IMR-90 (cell line): ENCODE measurements around the gene LNX1. TPM values are rescaled to one million over a fixed set of nuclear protein-coding genes. Genes with fewer than 3 reads are reported as not detected.
A peak's percentile ranks its signal among the peaks of the same experiment; 100 is the strongest.

Experiments used
- ATAC-seq: fragments of 200-7000 bp; cut with Tn5 transposase; 2 replicates; pipeline ENCODE4 v1.9.1; 2020; ENCODE audit warnings: low read depth, mild to moderate bottlenecking, moderate library complexity
- BruUV-seq: library from RNA; stranded (reverse); fragments of 400-500 nt; replicated peaks from 2 replicates; lab custom pipeline; 2021; lab: Mats Ljungman, UMichigan
- CTCF ChIA-PET: fragments of 300-600 bp; formaldehyde crosslinking; extraction: SDS; loops from one replicate; lab custom pipeline; 2021; ENCODE audit warnings: antibody characterized with exemption; lab: Yijun Ruan, JAX
- POLR2A ChIA-PET: fragments of 300-600 bp; sonication (Branson Sonifier 250); formaldehyde crosslinking; loops from one replicate; lab custom pipeline; 2022; ENCODE audit warnings: antibody characterized with exemption; ENCODE audit not compliant: unreplicated experiment; lab: Charles Lee
- DNase-seq: peaks from one replicate; pipeline ENCODE4 v3.0.0; 2013
- H2AFZ ChIP-seq: replicated peaks from 2 replicates; pipeline ENCODE3; 2013; ENCODE audit warnings: low read length, mild to moderate bottlenecking; ENCODE audit not compliant: poor library complexity
- H2AK5ac ChIP-seq: 2 replicates; pipeline ENCODE4 v1.6.1; 2013; ENCODE audit warnings: low read depth, low read length, inconsistent platforms
- H2AK9ac ChIP-seq: replicated peaks from 2 replicates; pipeline ENCODE3; 2013; ENCODE audit warnings: mild to moderate bottlenecking, low read depth, low read length, moderate library complexity; ENCODE audit not compliant: poor library complexity
- H2BK120ac ChIP-seq: 2 replicates; pipeline ENCODE4 v1.6.1; 2013; ENCODE audit warnings: low read depth, low read length, inconsistent platforms
- H2BK15ac ChIP-seq: 3 replicates; pipeline ENCODE4 v1.6.1; 2013; ENCODE audit warnings: low read depth, low read length, inconsistent platforms
- H2BK20ac ChIP-seq: 2 replicates; pipeline ENCODE4 v1.6.1; 2013; ENCODE audit warnings: low read depth, mild to moderate bottlenecking, inconsistent platforms, low read length, moderate library complexity
- H2BK5ac ChIP-seq: 2 replicates; pipeline ENCODE4 v1.6.1; 2013; ENCODE audit warnings: mild to moderate bottlenecking, low read depth, low read length, inconsistent platforms; ENCODE audit not compliant: poor library complexity, severe bottlenecking
- H3K14ac ChIP-seq: replicated peaks from 2 replicates; pipeline ENCODE4 v1.6.1; 2013; ENCODE audit warnings: low read depth, low read length, inconsistent platforms
- H3K18ac ChIP-seq: 2 replicates; pipeline ENCODE4 v1.6.1; 2013; ENCODE audit warnings: low read depth, low read length, control low read depth
- H3K23ac ChIP-seq: 2 replicates; pipeline ENCODE4 v1.6.1; 2013; ENCODE audit warnings: low read depth, low read length, inconsistent platforms
- H3K27ac ChIP-seq: 2 replicates; pipeline ENCODE4 v1.5.1; 2013; ENCODE audit warnings: mild to moderate bottlenecking, control low read depth, low read length; ENCODE audit not compliant: insufficient read depth
- H3K27me3 ChIP-seq: 2 replicates; pipeline ENCODE4 v1.6.1; 2013; ENCODE audit warnings: low read length; ENCODE audit not compliant: control insufficient read depth, insufficient read depth
- H3K36me3 ChIP-seq: 2 replicates; pipeline ENCODE4 v1.6.1; 2013; ENCODE audit warnings: low read length, mixed read lengths; ENCODE audit not compliant: control insufficient read depth, insufficient read depth
- H3K4ac ChIP-seq: 2 replicates; pipeline ENCODE4 v1.6.1; 2013; ENCODE audit warnings: low read depth, low read length, inconsistent platforms
- H3K4me1 ChIP-seq: 2 replicates; pipeline ENCODE4 v1.6.1; 2013; ENCODE audit warnings: low read length, mixed read lengths; ENCODE audit not compliant: control insufficient read depth, insufficient read depth
- H3K4me2 ChIP-seq: 2 replicates; pipeline ENCODE4 v1.6.1; 2013; ENCODE audit warnings: low read depth, mild to moderate bottlenecking, control low read depth, low read length, moderate library complexity
- H3K4me3 ChIP-seq: 2 replicates; pipeline ENCODE4 v1.5.1; 2013; ENCODE audit warnings: low read depth, mild to moderate bottlenecking, control low read depth, low read length, moderate library complexity; ENCODE audit not compliant: insufficient read depth
- H3K56ac ChIP-seq: 2 replicates; pipeline ENCODE4 v1.6.1; 2013; ENCODE audit warnings: low read length, inconsistent platforms; ENCODE audit not compliant: insufficient read depth; ENCODE audit errors: extremely low read depth
- H3K79me1 ChIP-seq, 2 experiments: 2 replicates each; pipeline ENCODE4 v1.6.1; 2013; ENCODE audit warnings: low read length in 2 of 2, inconsistent platforms in 1 of 2, low read depth in 1 of 2
- H3K9ac ChIP-seq: 2 replicates; pipeline ENCODE4 v1.6.1; 2013; ENCODE audit warnings: low read depth, low read length, control low read depth
- H3K9me1 ChIP-seq: 2 replicates; pipeline ENCODE4 v1.6.1; 2013; ENCODE audit warnings: low read length, inconsistent platforms; ENCODE audit not compliant: insufficient read depth
- H3K9me3 ChIP-seq: 2 replicates; pipeline ENCODE4 v1.6.1; 2013; ENCODE audit warnings: low read length; ENCODE audit not compliant: control insufficient read depth, insufficient read depth
- H4K20me1 ChIP-seq: 2 replicates; pipeline ENCODE4 v1.6.1; 2013; ENCODE audit warnings: low read length, inconsistent platforms; ENCODE audit not compliant: insufficient read depth
- H4K5ac ChIP-seq: 2 replicates; pipeline ENCODE4 v1.6.1; 2013; ENCODE audit warnings: mild to moderate bottlenecking, low read depth, low read length, control low read depth
- H4K8ac ChIP-seq, 2 experiments: 2 replicates each; pipeline ENCODE4 v1.6.1; 2013; ENCODE audit warnings: low read depth in 2 of 2, low read length in 2 of 2, control low read depth in 1 of 2, inconsistent platforms in 1 of 2
- H4K91ac ChIP-seq: 2 replicates; pipeline ENCODE4 v1.6.1; 2013; ENCODE audit warnings: low read depth, low read length, inconsistent platforms; ENCODE audit not compliant: insufficient read depth
- BHLHE40 ChIP-seq: fragments of 150-350 bp; IDR thresholded peaks from 2 replicates; pipeline ENCODE4 v1.6.1; 2016; ENCODE audit warnings: mild to moderate bottlenecking, low read depth, low read length
- CEBPB ChIP-seq: IDR thresholded peaks from 2 replicates; pipeline ENCODE4 v1.6.1; 2012; ENCODE audit warnings: low read depth, low read length, improper control_type of control experiment
- CTCF ChIP-seq: conservative IDR thresholded peaks from 2 replicates; pipeline ENCODE4 v1.5.1; 2012; ENCODE audit warnings: mild to moderate bottlenecking, low read depth, low read length, improper control_type of control experiment
- ELK1 ChIP-seq: fragments of 150-350 bp; IDR thresholded peaks from 2 replicates; pipeline ENCODE4 v1.6.1; 2016; ENCODE audit warnings: low read depth, mild to moderate bottlenecking, low read length, moderate library complexity, borderline replicate concordance
- MAZ ChIP-seq: IDR thresholded peaks from 2 replicates; pipeline ENCODE4 v1.6.1; 2012; ENCODE audit warnings: low read depth, mild to moderate bottlenecking, low read length, improper control_type of control experiment, moderate library complexity, borderline replicate concordance
- POLR2A ChIP-seq: IDR thresholded peaks from 2 replicates; pipeline ENCODE4 v1.6.1; 2012; ENCODE audit warnings: mild to moderate bottlenecking, low read depth, low read length
- RAD21 ChIP-seq: IDR thresholded peaks from 2 replicates; pipeline ENCODE4 v1.6.1; 2012; ENCODE audit warnings: low read length, improper control_type of control experiment
- RCOR1 ChIP-seq: IDR thresholded peaks from 2 replicates; pipeline ENCODE4 v1.6.1; 2012; ENCODE audit warnings: mild to moderate bottlenecking, low read length, improper control_type of control experiment; ENCODE audit not compliant: insufficient replicate concordance
- RFX5 ChIP-seq: IDR thresholded peaks from 2 replicates; pipeline ENCODE4 v1.8.0; 2012; ENCODE audit warnings: low read depth, mild to moderate bottlenecking, low read length, moderate library complexity
- USF2 ChIP-seq: fragments of 150-350 bp; IDR thresholded peaks from 2 replicates; pipeline ENCODE4 v1.6.1; 2017; ENCODE audit warnings: mild to moderate bottlenecking, antibody characterized with exemption, low read length, low read depth
- WGBS, 2 experiments: methylation state at CpG; one replicate each; pipeline versions ENCODE4 v1.1.5 to v1.1.7; 2013; ENCODE audit warnings: missing lambda C conversion rate in 2 of 2; ENCODE audit not compliant: insufficient read length in 1 of 2; ENCODE audit errors: extremely low coverage in 2 of 2; 5-methylcytosine and 5-hydroxymethylcytosine counted together
- dilution Hi-C: fragments of 300-500 bp; cut with HindIII; formaldehyde crosslinking; loops from one replicate; pipeline ENCODE4 v1.14.3; 2018; ENCODE audit warnings: low sequenced_read_pairs; ENCODE audit not compliant: unreplicated experiment
- in situ Hi-C: fragments of 300-500 bp; cut with MboI; formaldehyde crosslinking; loops from 3 replicates; pipeline ENCODE4 v1.14.3; 2019; ENCODE audit warnings: low sequenced_read_pairs, inconsistent platforms, mixed read lengths
- intact Hi-C: fragments of 100-400 bp; cut with micrococcal nuclease; formaldehyde crosslinking; loops from 2 replicates; pipeline ENCODE4 v1.10.0; 2022
- polyA plus RNA-seq, 3 experiments: library from polyadenylated mRNA; depleted of rRNA; stranded (reverse); fragments of >200 nt; gene quantifications; 2 replicates each; pipeline ENCODE4 v1.2.3, GENCODE V29; 2012; ENCODE audit warnings: low replicate concordance in 1 of 3
- total RNA-seq: library from RNA; depleted of rRNA; stranded (reverse); fragments of >200 nt; gene quantifications from 2 replicates; pipeline ENCODE4 v1.2.3, GENCODE V29; 2012

LNX1 gene
- total and polyA plus RNA-seq, 2 of the 4 experiments (the other 2 are of a cell fraction) = 0.15 to 0.36 TPM

- H2AK9ac ChIP-seq = no peak overlapping the region
- H3K27me3 ChIP-seq = no peaks in the 10 kb centered on the region
- no peak overlapping the region for H3K23ac ChIP-seq
- H3K79me1 ChIP-seq = no peaks in the 10 kb centered on the region
- TF ChIP-seq POLR2A (no peak), USF2 (no peak), CEBPB (no peak), MAZ (no peak), ELK1 (no peak), CTCF (no peak), RFX5 (no peak), RAD21 (no peak), BHLHE40 (no peak), RCOR1 (no peak)
- H3K9me1 ChIP-seq = no peaks in the 10 kb centered on the region
- no CpG with 5 or more reads among the region's 3 CpGs for WGBS, 2 experiments
- no peaks in the 10 kb centered on the region; the same call in none of the 2 replicates for H3K4me1 ChIP-seq
- H3K14ac ChIP-seq = peak overlapping the region; percentile 48; the same call in 1 of the 2 replicates
- H3K4me3 ChIP-seq = no peak overlapping the region
- intact Hi-C loops = no loop called here
- H3K9me3 ChIP-seq = no peaks in the 10 kb centered on the region
- no peaks in the 10 kb centered on the region for H3K36me3 ChIP-seq
- H2AFZ ChIP-seq = no peak overlapping the region
- no peak overlapping the region for H3K9ac ChIP-seq
- DNase-seq (no peak), ATAC-seq (no peak)
- no peak overlapping the region for H4K5ac ChIP-seq
- no peak overlapping the region for H4K8ac ChIP-seq
- in situ Hi-C loops = no loop called here
- no peak overlapping the region for H2BK5ac ChIP-seq
- H4K91ac ChIP-seq = no peak overlapping the region
- ChIA-PET CTCF (no interaction called here), POLR2A (interaction anchor here (0.5 kb wide), 1 partner anchor 576 kb away, joined by 4 read pairs; no protein-coding TSS in a partner anchor)
- no peak overlapping the region for H2AK5ac ChIP-seq
- H3K27ac ChIP-seq = no peak overlapping the region
- dilution Hi-C loops = no loop called here
- 0 out of 2 replicates have a peak overlapping the region, but pooled peaks have one; percentile 6 for H2BK120ac ChIP-seq
- no peak overlapping the region for H2BK20ac ChIP-seq
- BruUV-seq = no TSS peak
- H2BK15ac ChIP-seq = no peak overlapping the region
- H3K4me2 ChIP-seq = no peak overlapping the region
- H3K56ac ChIP-seq = no peak overlapping the region
- no peak overlapping the region for H3K4ac ChIP-seq
- no peaks in the 10 kb centered on the region for H4K20me1 ChIP-seq
- H3K18ac ChIP-seq = no peak overlapping the region
These were observed 11.1 kb upstream of the LNX1 start for GRCh38 chr4:53602390-53602789.
